Ishikawa (cell line): Measurements from ENCODE around the gene EMP2.

ENCODE experiments used
- CEBPB ChIP-seq: IDR thresholded peaks from 2 replicates; pipeline ENCODE4 v1.6.1; 2012
- CREB1 ChIP-seq: IDR thresholded peaks from 2 replicates; pipeline ENCODE4 v1.6.1; 2012; ENCODE audit warnings: low read depth
- EGR1 ChIP-seq: IDR thresholded peaks from 2 replicates; pipeline ENCODE4 v1.6.1; 2012
- EP300 ChIP-seq: IDR thresholded peaks from 2 replicates; pipeline ENCODE4 v1.6.1; 2012; ENCODE audit warnings: borderline replicate concordance
- FOXM1 ChIP-seq: IDR thresholded peaks from 2 replicates; pipeline ENCODE4 v1.6.1; 2012; ENCODE audit warnings: low read depth, borderline replicate concordance
- MAX ChIP-seq: IDR thresholded peaks from 2 replicates; pipeline ENCODE4 v1.6.1; 2012
- NFIC ChIP-seq: IDR thresholded peaks from 2 replicates; pipeline ENCODE4 v1.6.1; 2012
- RAD21 ChIP-seq: IDR thresholded peaks from 2 replicates; pipeline ENCODE4 v1.6.1; 2012; ENCODE audit warnings: low read depth
- REST ChIP-seq: IDR thresholded peaks from 2 replicates; pipeline ENCODE4 v1.6.1; 2012; ENCODE audit warnings: low read depth, mild to moderate bottlenecking
- TAF1 ChIP-seq: IDR thresholded peaks from 2 replicates; pipeline ENCODE4 v1.6.1; 2012; ENCODE audit warnings: low read depth, mild to moderate bottlenecking
- TCF12 ChIP-seq: IDR thresholded peaks from 2 replicates; pipeline ENCODE4 v1.6.1; 2012; ENCODE audit warnings: low read depth
- TEAD4 ChIP-seq: IDR thresholded peaks from 2 replicates; pipeline ENCODE4 v1.6.1; 2012
- USF1 ChIP-seq: IDR thresholded peaks from 2 replicates; pipeline ENCODE4 v1.6.1; 2012
- YY1 ChIP-seq: IDR thresholded peaks from 2 replicates; pipeline ENCODE4 v1.6.1; 2012; ENCODE audit warnings: low read depth
- ZBTB7A ChIP-seq: IDR thresholded peaks from 2 replicates; pipeline ENCODE4 v1.6.1; 2012; ENCODE audit warnings: low read depth

Gene EMP2

GRCh38 chr16:10558746-10559641 lies 21.4 kb downstream of the EMP2 start:
- TF ChIP-seq ZBTB7A (peak; percentile 63; the same call in 1 of the 2 replicates), NFIC (peak; percentile 86), TAF1 (peak; percentile 51; the same call in 1 of the 2 replicates), TEAD4 (peak; percentile 50), EGR1 (no peak), USF1 (no peak; the same call in 1 of the 2 replicates), EP300 (peak; percentile 11; the same call in 1 of the 2 replicates), RAD21 (no peak; the same call in 1 of the 2 replicates), TCF12 (peak; percentile 56), FOXM1 (peak; percentile 59; the same call in 1 of the 2 replicates), CEBPB (no peak), MAX (peak; percentile 93), YY1 (no peak), REST (no peak), CREB1 (no peak)

- no peak for TF ChIP-seq USF1
- no peak for TF ChIP-seq CREB1
- TF ChIP-seq TEAD4 = no peak
- no peak for TF ChIP-seq REST
- no peak for TF ChIP-seq ZBTB7A
- no peak for TF ChIP-seq NFIC
- no peak for TF ChIP-seq TCF12
- no peak for TF ChIP-seq EGR1
- no peak for TF ChIP-seq TAF1
- no peak for TF ChIP-seq FOXM1
- no peak for TF ChIP-seq CEBPB
- no peak for TF ChIP-seq YY1
- TF ChIP-seq RAD21 = no peak
- TF ChIP-seq MAX = no peak
- no peak for TF ChIP-seq EP300
Observed at GRCh38 chr16:10558305-10558704, 22.1 kb downstream of the EMP2 start.

- TF ChIP-seq EGR1 (no peak), CEBPB (no peak), NFIC (no peak), RAD21 (no peak), ZBTB7A (no peak)
Observed at GRCh38 chr16:10557750-10558149, 22.6 kb downstream of the EMP2 start.

- TF ChIP-seq USF1 (no peak), ZBTB7A (no peak), NFIC (no peak), CEBPB (no peak), RAD21 (no peak), EP300 (no peak), FOXM1 (no peak)
Observed at GRCh38 chr16:10556236-10556635, 24.2 kb downstream of the EMP2 start.

- TF ChIP-seq NFIC (no peak), TAF1 (no peak), TEAD4 (no peak), REST (no peak), YY1 (no peak), TCF12 (no peak)
Observed at GRCh38 chr16:10554569-10554968, 25.8 kb downstream of the EMP2 start.
